Uterus (tissue), 2 donors: ENCODE results near the gene DCANP1.

Source experiments
- POLR2A ChIP-seq, 2 donors: fragments of 450-650 bp; IDR thresholded peaks; one replicate each; pipeline ENCODE4 v1.6.1; 2016; ENCODE audit warnings: antibody characterized with exemption in 2 of 2, mild to moderate bottlenecking in 1 of 2, moderate library complexity in 1 of 2
- TF ChIP-seq, protein P1 (sequence below), 4 experiments: fragments of 200-600 bp in 2 of 4; fragments of 450-650 bp in 2 of 4; sonication (generic) in 2 of 4; IDR thresholded peaks; one replicate each; pipeline ENCODE4 v1.5.1; 2016 to 2019; ENCODE audit warnings: antibody characterized with exemption in 4 of 4, mild to moderate bottlenecking in 2 of 4, moderate library complexity in 1 of 4

- TF ChIP-seq, protein P1, sequence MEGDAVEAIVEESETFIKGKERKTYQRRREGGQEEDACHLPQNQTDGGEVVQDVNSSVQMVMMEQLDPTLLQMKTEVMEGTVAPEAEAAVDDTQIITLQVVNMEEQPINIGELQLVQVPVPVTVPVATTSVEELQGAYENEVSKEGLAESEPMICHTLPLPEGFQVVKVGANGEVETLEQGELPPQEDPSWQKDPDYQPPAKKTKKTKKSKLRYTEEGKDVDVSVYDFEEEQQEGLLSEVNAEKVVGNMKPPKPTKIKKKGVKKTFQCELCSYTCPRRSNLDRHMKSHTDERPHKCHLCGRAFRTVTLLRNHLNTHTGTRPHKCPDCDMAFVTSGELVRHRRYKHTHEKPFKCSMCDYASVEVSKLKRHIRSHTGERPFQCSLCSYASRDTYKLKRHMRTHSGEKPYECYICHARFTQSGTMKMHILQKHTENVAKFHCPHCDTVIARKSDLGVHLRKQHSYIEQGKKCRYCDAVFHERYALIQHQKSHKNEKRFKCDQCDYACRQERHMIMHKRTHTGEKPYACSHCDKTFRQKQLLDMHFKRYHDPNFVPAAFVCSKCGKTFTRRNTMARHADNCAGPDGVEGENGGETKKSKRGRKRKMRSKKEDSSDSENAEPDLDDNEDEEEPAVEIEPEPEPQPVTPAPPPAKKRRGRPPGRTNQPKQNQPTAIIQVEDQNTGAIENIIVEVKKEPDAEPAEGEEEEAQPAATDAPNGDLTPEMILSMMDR (IDR thresholded peaks at IDR 0.05) = no peak
- TF ChIP-seq POLR2A (IDR thresholded peaks at IDR 0.05) = no peak
Observed at GRCh38 chr5:135454946-135455345, 7.8 kb upstream of the DCANP1 start.
